LNCaP clone FGC (cell line): ENCODE data around the gene XPO5.

Experiments used
- DNase-seq: peaks from one replicate; pipeline ENCODE4 v3.0.0-alpha.2; 2011; ENCODE audit warnings: low read depth
- H3K4me3 ChIP-seq: 2 replicates; pipeline ENCODE4 v1.5.1; 2011; ENCODE audit warnings: mild to moderate bottlenecking, low read depth, low read length, control low read depth
- TF ChIP-seq, protein P1 (sequence below): IDR thresholded peaks from 2 replicates; pipeline ENCODE4 v1.5.1; 2012; ENCODE audit warnings: mild to moderate bottlenecking; ENCODE audit not compliant: control insufficient read depth, insufficient read depth; ENCODE audit errors: extremely low read depth

Gene XPO5

DNA sequence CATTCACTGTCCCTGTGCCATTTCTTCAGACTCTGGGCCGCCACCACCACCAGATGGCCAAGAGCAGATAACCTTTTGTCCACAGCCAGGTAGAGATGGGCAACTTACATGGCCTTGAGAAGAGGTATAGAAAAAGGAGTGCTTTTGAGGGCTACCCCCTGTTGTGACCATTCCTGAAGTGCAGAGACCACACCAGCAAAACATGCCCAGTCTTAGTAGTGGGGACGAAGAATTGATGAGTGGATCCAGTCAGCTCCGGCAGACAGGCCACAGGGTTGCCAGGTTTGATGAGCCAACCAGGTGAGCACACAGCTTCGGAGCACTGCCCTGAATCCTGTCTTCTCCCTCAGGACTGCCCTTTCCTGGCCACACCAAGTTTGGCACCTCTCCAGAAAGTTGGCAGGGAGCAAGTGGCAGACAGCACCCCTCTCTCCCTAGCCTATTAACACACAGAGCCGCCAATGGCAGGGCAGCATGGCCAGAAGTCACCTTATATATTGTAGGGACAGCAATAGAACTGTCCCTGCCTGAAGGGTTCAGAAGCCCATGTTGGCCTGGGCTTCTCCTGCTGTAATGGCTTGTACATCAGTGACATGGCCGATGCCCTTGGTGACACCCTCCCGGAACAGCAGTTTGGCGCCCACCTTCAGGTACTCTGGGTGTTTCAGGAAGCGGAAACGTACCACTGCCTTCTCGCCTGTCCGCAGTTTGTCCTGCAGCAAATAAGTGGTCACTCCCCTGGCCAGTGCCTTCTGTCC, 45.4 kb upstream of the XPO5 start:
- DNase-seq, result no peak
- no peak overlapping the region for H3K4me3 ChIP-seq
- TF ChIP-seq, protein P1, sequence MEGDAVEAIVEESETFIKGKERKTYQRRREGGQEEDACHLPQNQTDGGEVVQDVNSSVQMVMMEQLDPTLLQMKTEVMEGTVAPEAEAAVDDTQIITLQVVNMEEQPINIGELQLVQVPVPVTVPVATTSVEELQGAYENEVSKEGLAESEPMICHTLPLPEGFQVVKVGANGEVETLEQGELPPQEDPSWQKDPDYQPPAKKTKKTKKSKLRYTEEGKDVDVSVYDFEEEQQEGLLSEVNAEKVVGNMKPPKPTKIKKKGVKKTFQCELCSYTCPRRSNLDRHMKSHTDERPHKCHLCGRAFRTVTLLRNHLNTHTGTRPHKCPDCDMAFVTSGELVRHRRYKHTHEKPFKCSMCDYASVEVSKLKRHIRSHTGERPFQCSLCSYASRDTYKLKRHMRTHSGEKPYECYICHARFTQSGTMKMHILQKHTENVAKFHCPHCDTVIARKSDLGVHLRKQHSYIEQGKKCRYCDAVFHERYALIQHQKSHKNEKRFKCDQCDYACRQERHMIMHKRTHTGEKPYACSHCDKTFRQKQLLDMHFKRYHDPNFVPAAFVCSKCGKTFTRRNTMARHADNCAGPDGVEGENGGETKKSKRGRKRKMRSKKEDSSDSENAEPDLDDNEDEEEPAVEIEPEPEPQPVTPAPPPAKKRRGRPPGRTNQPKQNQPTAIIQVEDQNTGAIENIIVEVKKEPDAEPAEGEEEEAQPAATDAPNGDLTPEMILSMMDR, result no peak

DNA sequence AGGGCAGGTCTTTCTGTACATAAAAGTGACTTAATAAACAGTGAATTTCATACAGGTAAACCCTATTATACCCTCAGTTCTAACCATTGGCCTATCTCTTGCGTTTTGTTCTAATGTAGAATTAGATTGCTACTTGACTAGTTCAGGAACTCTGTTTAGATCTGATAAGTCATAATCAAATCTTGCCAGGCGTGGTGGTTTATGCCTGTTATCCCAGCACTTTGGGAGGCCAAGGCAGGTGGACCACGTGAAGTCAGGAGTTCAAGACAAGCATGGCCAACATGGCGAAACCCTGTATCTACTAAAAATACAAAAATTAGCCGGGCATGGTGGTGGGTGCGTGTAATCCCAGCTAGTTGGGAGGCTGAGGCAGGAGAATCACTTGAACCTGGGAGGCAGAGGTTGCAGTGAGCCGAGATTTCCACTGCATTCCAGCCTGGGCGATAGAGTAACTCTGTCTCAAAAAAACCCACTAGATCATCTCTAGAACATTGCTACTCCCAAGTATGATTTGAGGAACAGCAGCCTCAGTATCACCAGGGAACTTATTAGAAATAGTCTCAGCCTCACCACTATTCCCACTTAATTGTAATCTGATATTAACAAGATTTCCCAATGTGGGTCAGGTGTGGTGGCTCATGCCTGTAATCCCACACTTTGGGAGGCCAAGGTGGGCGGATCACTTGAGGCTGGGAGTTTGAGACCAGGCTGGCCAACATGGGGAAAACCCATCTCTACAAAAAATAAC, 41.1 kb upstream of the XPO5 start:
- no peak for DNase-seq
- no peak overlapping the region for H3K4me3 ChIP-seq
- TF ChIP-seq, protein P1, result no peak

DNA sequence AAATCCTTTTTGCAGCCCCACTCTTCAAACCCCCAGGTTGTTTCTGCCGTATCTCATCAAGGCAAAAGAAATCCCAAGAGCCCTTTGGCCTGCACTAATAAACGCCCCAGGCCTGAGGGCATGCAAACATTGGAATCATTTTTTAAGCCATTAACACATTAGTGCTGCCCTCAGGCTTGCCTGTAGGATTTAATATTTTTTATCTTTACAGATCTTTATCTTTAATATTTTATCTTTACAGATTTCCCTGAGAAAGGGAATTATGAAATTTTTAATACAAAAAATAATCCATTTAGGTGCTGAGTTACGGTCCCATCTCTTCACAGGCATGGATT, 38.5 kb upstream of the XPO5 start:
- TF ChIP-seq, protein P1, result no peak
- no peak for DNase-seq
- H3K4me3 ChIP-seq, result no peak overlapping the region

DNA sequence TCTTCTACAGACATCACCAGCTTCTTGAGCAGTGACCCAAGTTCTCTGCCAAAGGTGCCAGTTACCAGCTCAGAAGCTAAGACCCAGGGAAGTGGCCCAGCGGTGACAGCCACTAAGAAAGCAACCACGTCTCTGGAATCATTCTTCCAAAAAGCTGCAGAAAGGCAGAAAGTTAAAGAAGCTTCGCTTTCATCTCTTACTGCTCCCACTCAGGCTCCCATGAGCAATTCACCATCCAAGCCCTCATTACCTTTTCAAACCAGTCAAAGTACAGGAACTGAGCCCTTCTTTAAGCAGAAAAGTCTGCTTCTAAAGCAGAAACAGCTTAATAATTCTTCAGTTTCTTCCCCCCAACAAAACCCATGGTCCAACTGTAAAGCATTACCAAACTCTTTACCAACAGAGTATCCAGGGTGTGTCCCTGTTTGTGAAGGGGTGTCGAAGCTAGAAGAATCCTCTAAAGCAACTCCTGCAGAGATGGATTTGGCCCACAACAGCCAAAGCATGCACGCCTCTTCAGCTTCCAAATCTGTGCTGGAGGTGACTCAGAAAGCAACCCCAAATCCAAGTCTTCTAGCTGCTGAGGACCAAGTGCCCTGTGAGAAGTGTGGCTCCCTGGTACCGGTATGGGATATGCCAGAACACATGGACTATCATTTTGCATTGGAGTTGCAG, 38.0 kb upstream of the XPO5 start:
- TF ChIP-seq, protein P1, result no peak
- H3K4me3 ChIP-seq, result no peak overlapping the region
- DNase-seq, result no peak

DNA sequence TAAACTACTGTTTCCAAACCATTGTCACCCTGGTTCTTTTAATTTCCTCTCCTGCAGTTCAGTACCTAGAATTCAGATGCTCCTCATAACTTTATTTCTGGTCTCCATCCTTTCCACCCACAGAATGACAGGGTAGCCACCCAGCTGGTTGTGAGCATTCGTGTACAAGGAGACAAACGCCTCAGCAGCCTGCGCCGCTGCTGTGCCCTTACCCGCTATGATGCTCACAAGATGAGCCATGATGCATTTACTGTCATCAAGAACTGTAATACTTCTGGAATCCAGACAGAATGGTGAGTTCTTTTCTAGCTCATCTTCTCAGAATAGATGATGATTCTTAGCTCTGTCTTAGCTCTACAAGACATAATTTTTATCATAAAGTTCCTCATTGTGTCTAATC, 34.6 kb upstream of the XPO5 start:
- TF ChIP-seq, protein P1, result no peak
- no peak overlapping the region for H3K4me3 ChIP-seq
- no peak for DNase-seq

DNA sequence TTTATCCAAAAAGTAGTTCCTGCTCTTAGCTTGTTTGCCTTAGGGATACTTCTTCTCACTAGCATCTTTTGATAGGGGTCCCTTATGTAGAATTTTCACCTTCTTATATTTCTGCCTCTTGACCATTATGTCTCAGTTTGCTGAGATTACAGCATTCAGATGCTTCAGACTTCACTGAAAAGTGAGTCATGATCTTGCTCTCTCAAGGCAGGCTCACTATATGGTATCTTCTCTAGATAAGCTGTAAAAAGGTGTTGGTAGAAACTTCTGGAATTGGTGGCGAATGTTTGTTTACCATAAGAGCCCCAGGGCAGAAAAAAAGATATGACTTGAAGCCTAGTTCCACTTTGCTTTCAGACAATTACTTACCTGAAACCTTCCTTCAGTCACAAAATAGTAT, 33.6 kb upstream of the XPO5 start:
- DNase-seq, result no peak
- TF ChIP-seq, protein P1, result no peak
- H3K4me3 ChIP-seq, result no peak overlapping the region
